ENCODE results near the gene SACS.
"Not testable (repeated sequence)": the region's sequence is repeated elsewhere in the genome, so short reads cannot be mapped to it uniquely, and the experiment has no call there.

The SACS gene

DNA sequence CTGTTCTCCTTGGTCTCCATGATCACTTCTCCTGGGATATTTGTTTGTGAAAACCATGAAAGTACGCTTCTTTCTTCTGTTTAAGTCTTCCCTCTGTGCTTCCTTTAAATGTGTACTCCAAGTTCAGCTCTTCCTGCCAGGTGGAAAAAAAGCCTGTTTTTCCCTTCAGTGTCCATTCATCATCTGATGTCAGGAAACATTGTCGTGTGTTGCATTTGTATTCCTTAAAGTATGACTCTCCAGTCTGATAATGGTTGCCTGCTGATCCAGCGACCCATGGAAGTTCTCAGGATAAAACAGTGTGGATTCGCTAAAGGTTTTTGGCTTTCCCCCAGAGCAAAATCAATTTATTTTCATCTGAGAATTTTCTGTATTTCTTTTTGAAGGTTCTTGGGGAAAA lies 22.3 kb downstream of the SACS start:
- Histone ChIP-seq H4K20me1 (ENCODE audit: insufficient read depth, low read length) (no peaks in the 10 kb centered on the region), H3K27me3 (ENCODE audit: low read depth, low read length) (0 out of 2 replicates have a peak, but pooled peaks cover 3% of the 10 kb centered on the region), H3K27ac (ENCODE audit: low read length) (no peak overlapping the region), H3K4me1 (ENCODE audit: low read length) (no peaks in the 10 kb centered on the region; the same call in 1 of the 2 replicates), H3K4me2 (ENCODE audit: low read length) (no peak overlapping the region), H3K4me3 (ENCODE audit: low read length) (no peak overlapping the region), H3K9me3 (ENCODE audit: insufficient read depth, low read length) (no peaks in the 10 kb centered on the region), H3K79me2 (ENCODE audit: low read length) (no peaks in the 10 kb centered on the region), H2AFZ (ENCODE audit: low read depth, low read length) (no peak overlapping the region), H3K9ac (ENCODE audit: low read length) (no peak overlapping the region), H3K36me3 (replicated peaks; ENCODE audit: low read depth, low read length) (no peaks in the 10 kb centered on the region)
- TF ChIP-seq, protein P1, sequence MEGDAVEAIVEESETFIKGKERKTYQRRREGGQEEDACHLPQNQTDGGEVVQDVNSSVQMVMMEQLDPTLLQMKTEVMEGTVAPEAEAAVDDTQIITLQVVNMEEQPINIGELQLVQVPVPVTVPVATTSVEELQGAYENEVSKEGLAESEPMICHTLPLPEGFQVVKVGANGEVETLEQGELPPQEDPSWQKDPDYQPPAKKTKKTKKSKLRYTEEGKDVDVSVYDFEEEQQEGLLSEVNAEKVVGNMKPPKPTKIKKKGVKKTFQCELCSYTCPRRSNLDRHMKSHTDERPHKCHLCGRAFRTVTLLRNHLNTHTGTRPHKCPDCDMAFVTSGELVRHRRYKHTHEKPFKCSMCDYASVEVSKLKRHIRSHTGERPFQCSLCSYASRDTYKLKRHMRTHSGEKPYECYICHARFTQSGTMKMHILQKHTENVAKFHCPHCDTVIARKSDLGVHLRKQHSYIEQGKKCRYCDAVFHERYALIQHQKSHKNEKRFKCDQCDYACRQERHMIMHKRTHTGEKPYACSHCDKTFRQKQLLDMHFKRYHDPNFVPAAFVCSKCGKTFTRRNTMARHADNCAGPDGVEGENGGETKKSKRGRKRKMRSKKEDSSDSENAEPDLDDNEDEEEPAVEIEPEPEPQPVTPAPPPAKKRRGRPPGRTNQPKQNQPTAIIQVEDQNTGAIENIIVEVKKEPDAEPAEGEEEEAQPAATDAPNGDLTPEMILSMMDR (IDR thresholded peaks at IDR 0.05; ENCODE audit: low read depth, low read length), result no peak
- TF ChIP-seq EZH2phosphoT487 (IDR thresholded peaks at IDR 0.05; ENCODE audit: low read depth), result no peak

DNA sequence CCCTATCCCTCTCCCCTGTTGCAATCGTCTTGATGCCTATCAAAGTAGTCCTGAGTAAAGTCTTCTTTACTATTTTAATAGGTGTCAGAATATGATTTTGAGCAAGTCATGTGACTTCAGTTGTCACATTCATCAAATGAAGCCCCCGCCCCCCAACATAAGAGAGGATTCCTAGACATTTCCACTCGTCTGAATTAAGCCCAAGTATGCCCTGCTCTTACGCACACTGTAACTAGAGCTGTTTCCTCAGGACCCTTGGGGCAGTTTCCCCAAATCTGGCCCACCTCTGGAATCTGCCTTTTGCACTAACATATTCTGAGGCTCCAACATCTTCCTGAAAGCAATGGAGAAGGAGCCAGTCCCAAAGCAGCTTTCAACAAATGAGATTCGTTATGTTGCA lies 25.5 kb downstream of the SACS start:
- no peaks in the 10 kb centered on the region for H3K79me2 ChIP-seq (ENCODE audit: low read length)
- H3K4me1 ChIP-seq (ENCODE audit: low read length), result no peaks in the 10 kb centered on the region; the same call in 1 of the 2 replicates
- TF ChIP-seq, protein P1 (IDR thresholded peaks at IDR 0.05; ENCODE audit: low read depth, low read length), result no peak
- TF ChIP-seq EZH2phosphoT487 (IDR thresholded peaks at IDR 0.05; ENCODE audit: low read depth), result no peak
- H4K20me1 ChIP-seq (ENCODE audit: insufficient read depth, low read length), result no peaks in the 10 kb centered on the region
- no peak overlapping the region for H3K4me3 ChIP-seq (ENCODE audit: low read length)
- H3K36me3 ChIP-seq (replicated peaks; ENCODE audit: low read depth, low read length), result no peaks in the 10 kb centered on the region
- 0 out of 2 replicates have a peak, but pooled peaks cover 3% of the 10 kb centered on the region for H3K27me3 ChIP-seq (ENCODE audit: low read depth, low read length)
- H2AFZ ChIP-seq (ENCODE audit: low read depth, low read length), result no peak overlapping the region
- no peak overlapping the region for H3K27ac ChIP-seq (ENCODE audit: low read length)
- no peak overlapping the region for H3K9ac ChIP-seq (ENCODE audit: low read length)
- H3K9me3 ChIP-seq (ENCODE audit: insufficient read depth, low read length), result no peaks in the 10 kb centered on the region
- H3K4me2 ChIP-seq (ENCODE audit: low read length), result no peak overlapping the region

DNA sequence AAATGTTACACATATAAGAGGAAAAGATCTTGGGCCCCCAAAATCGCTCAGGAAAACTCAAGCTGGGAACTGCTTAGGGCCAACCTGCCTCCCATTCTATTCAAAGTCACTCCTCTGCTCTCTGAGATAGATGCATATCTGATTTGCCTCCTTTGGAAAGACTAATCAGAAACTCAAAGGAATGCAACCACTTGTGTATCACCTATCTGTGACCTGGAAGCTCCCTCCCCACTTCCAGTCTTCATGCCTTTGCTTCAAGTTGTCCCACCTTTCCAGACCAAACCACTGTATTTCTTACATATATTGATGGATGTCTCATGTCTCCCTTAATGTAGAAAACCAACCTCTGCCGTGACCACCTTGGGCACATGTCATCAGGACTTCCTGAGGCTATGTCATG lies 32.3 kb downstream of the SACS start:
- H3K9ac ChIP-seq (ENCODE audit: low read length); H3K9me3 ChIP-seq (ENCODE audit: insufficient read depth, low read length); H3K36me3 ChIP-seq (replicated peaks; ENCODE audit: low read depth, low read length); H3K4me1 ChIP-seq (ENCODE audit: low read length); H3K27me3 ChIP-seq (ENCODE audit: low read depth, low read length); H3K27ac ChIP-seq (ENCODE audit: low read length); H3K4me2 ChIP-seq (ENCODE audit: low read length); H3K4me3 ChIP-seq (ENCODE audit: low read length); H2AFZ ChIP-seq (ENCODE audit: low read depth, low read length); H4K20me1 ChIP-seq (ENCODE audit: insufficient read depth, low read length); H3K79me2 ChIP-seq (ENCODE audit: low read length): not testable (repeated sequence)

DNA sequence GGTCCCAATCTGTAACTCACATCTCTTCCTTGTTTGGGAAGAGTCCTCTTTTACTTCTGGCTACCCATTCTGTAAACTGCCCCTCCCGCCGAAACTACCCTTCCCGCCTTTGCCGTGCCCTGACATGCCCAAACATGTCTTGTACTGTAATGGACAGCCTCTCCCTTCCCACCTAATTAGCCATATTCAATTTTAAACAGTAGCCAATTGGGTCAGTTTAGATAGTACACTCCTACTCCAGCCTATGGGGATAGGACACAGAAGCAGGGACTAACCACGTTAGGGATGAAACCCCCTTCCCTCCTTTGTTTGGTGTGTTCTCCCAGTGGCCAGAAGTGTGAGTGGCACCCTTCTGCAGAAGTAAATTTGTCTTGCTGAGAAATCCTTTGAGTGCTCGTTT lies 34.2 kb downstream of the SACS start:
- Histone ChIP-seq H3K27ac (ENCODE audit: low read length) (no peak overlapping the region), H3K79me2 (ENCODE audit: low read length) (no peaks in the 10 kb centered on the region), H3K4me2 (ENCODE audit: low read length) (no peak overlapping the region), H3K9ac (ENCODE audit: low read length) (no peak overlapping the region), H2AFZ (ENCODE audit: low read depth, low read length) (no peak overlapping the region), H3K27me3 (ENCODE audit: low read depth, low read length) (peaks cover 3% of the 10 kb centered on the region; the same call in 1 of the 2 replicates), H4K20me1 (ENCODE audit: insufficient read depth, low read length) (no peaks in the 10 kb centered on the region), H3K36me3 (replicated peaks; ENCODE audit: low read depth, low read length) (no peaks in the 10 kb centered on the region), H3K4me3 (ENCODE audit: low read length) (no peak overlapping the region), H3K9me3 (ENCODE audit: insufficient read depth, low read length) (no peaks in the 10 kb centered on the region), H3K4me1 (ENCODE audit: low read length) (no peaks in the 10 kb centered on the region)
- TF ChIP-seq EZH2phosphoT487 (IDR thresholded peaks at IDR 0.05; ENCODE audit: low read depth), result no peak
- TF ChIP-seq, protein P1 (IDR thresholded peaks at IDR 0.05; ENCODE audit: low read depth, low read length), result no peak

DNA sequence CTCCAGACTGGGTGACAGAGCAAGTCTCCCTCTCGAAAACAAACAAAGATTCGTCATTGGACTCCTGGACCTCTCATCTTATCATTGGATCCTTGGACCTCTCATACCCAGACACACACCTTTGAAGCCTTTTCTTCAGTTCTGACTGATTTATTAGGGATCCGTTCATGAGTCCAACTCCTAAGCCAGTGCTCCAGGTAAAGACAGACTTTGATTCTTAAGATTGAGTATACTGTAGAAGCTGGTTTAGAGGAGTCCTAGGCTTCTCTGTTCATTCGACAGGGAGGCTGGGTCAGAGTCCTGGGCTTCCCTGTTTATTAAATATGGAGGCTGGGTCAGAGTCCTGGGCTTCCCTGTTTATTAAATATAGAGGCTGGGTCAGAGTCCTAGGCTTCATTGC lies 38.7 kb downstream of the SACS start:
- Histone ChIP-seq H3K27me3 (ENCODE audit: low read depth, low read length) (no peaks in the 10 kb centered on the region), H2AFZ (ENCODE audit: low read depth, low read length) (no peak overlapping the region), H3K9me3 (ENCODE audit: insufficient read depth, low read length) (no peaks in the 10 kb centered on the region), H3K4me2 (ENCODE audit: low read length) (no peak overlapping the region), H3K9ac (ENCODE audit: low read length) (no peak overlapping the region), H3K27ac (ENCODE audit: low read length) (no peak overlapping the region), H3K79me2 (ENCODE audit: low read length) (no peaks in the 10 kb centered on the region), H4K20me1 (ENCODE audit: insufficient read depth, low read length) (no peaks in the 10 kb centered on the region), H3K4me3 (ENCODE audit: low read length) (no peak overlapping the region), H3K36me3 (replicated peaks; ENCODE audit: low read depth, low read length) (no peaks in the 10 kb centered on the region), H3K4me1 (ENCODE audit: low read length) (no peaks in the 10 kb centered on the region)
- TF ChIP-seq, protein P1 (IDR thresholded peaks at IDR 0.05; ENCODE audit: low read depth, low read length), result no peak
- TF ChIP-seq EZH2phosphoT487 (IDR thresholded peaks at IDR 0.05; ENCODE audit: low read depth), result no peak
